NCI-H2171 (cell line): ENCODE results near the gene SEPTIN10.

ENCODE experiments used
- DNase-seq: peaks from one replicate; lab custom pipeline; 2025; lab: John Stamatoyannopoulos, UW

SEPTIN10 gene

DNA sequence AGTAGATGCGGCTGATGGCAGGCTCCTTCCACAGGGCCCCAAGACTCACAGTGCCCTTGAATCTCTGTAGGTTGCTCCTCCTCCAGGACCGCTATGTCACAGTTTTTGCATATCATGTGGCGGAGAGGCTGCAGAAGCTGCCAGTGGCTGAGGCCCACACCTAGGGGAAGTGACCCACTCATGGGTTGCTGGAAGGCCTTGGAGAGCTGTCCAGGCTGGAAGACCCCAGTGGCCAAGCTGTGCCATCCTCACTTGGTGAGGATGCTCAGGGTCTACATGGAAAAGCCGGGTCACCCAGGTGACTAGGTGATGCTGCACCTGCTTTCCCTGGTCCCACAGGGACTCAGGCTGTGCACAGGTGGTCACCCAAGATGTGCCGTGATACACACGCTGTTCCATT lies 90.6 kb downstream of the SEPTIN10 start:
- DNase-seq, result no peak

DNA sequence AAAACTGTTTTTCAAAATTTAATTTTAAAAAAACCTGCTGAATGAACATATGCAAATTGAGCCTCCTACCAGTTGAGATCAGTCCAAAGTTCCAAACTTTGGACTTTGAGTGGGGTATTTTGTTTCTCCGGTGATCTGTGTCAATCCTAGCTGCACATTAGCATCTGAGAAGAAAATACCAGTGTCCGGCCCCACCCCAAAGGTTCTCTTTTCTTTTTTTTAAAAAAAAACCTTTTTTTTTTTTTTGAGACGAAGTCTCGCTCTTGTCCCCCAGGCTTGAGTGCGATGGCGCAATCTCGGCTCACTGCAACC lies 91.7 kb downstream of the SEPTIN10 start:
- no peak for DNase-seq

DNA sequence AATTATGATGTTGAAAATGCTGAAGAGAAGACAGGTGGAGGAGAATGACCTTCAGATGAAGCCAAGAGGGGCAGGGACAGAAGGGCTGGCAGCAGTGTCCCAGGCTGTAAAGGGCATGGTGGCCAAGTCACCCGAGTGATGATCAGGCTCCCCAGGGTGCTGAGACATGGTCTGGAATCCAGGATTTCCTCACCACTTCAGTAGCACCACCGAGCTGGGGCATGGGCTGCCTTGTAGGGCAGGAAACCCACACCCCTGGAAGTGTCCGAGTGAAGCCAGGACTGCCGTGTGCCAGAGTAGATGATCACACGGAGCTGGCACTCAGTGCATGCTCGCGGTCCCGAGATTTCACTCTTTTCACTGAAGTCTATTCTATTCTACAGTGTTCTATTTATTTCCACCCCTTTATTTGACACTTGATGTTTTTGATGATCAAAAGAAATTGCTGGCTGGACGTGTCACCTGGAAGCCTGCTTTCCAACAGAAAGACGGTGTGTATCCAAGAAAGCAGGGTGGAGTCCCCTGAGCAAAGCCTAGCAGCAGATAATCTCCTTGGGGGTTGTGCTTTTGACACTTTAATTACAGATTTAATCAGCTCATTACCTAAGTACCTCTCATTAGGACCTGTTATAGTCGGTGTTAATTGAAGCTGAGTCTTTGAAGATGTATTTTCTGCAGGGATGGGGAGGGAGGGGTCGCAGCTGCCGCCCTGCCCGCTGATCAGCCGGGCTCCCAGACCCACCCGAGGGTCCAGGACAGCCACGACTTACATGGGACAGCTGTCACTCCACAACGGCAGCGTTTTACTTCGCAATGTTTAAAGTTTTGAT lies 92.3 kb downstream of the SEPTIN10 start:
- DNase-seq, result no peak

DNA sequence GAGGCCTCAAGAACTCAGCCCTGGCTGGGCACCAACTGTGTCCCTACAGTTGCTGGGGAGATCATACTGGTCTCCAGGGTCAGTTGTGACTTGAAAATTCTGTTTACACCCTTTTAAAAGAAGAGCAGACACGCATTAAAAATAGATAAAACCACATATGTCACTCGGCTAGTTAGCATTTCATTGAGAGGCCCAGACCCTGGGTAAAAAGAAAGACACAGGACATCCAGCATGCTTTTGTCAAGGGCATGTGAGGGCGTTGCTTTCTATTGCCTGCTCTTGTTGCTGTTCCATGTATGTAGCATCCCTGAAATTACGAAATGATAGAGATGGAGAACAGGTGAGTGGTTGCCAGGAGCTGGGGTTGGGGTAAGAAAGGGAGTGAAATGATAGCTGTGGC lies 94.3 kb downstream of the SEPTIN10 start:
- DNase-seq, result no peak

DNA sequence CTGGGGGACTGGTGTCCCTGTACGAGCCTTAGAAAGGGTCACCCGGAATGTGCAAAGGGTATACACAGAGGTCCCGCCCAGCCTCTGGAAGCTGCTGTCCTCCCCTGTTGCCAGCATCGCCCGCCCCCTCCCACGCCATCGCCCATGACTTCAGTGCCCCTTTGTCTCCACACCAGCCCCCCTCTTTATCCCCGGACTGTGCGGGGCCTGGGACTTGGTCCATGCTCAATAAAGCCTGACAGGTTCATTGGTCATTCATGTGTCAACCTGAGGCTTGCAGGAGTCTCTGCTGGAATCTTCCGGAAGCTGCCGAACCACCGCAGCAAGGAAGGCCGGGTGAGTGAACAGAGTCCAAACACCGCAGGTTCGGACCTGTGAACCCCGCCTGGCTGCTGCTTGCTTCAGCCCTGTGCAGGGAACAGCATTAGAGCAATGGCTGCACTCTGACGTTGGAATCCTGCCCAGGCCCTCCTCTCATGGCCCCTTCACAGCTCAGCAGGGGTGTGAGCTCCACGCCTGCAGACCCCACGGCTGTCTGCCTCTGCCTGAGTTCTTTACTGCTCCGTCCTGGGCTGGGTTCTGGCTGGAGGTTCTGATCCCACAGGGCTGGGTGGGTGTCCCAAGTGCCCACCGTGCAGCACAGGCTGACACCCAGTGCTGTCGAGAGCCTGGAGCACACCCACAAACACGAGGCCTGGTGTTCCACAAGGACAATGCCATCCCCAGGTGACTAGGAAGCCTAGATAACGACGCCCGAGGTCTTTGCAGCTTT lies 96.5 kb downstream of the SEPTIN10 start:
- DNase-seq, result no peak

DNA sequence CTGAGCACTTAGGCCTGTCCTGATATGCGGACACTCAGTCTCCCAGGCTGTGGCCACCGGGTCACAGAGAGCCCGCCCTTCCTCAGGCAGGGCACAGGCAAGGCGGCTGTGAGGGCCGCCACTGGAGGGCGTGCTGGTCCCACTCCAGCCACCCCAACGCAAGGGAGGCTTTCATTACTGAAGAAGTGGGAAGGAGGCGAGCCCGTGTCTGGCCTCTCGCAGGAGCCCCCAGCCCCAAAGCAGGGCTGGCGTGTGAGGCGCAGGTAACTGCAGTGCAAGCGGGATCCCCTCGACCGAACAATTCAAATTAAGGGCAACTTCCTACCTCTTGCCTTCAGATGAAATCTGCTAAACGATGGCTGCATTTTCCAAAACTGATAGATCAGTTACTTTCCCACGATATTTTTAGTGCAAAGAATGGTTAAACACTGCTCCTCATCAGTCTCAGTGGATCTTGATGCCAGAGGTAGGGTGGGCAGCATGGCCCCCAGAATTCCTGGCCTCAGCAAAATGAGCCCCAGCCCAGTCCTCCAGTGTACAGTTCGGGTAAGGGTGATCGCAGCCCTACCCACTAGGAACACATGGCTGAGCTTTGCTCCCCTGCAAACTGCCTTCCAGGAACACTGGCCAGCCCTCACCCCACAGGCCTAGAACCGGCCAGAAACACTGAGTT lies 97.2 kb downstream of the SEPTIN10 start:
- no peak for DNase-seq

DNA sequence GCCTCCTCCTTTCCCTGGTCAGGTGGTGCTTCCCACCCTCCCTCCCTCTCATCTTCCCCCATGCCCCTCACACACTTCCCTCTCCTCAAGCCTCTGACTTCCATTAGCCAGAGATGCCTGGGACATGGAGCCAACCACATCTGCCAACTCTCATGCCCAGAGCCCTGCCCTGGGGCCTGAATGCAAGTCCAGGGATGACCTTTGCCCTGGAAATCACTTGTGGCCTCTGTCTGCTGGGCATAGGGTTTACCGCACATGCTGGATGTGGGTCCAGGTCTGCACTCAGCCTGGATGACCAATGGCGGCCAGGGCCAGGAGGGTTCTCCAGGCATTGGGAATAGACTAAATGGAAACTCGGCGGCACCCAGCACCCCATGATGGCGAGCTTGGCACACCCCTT lies 98.9 kb downstream of the SEPTIN10 start:
- DNase-seq, result no peak

DNA sequence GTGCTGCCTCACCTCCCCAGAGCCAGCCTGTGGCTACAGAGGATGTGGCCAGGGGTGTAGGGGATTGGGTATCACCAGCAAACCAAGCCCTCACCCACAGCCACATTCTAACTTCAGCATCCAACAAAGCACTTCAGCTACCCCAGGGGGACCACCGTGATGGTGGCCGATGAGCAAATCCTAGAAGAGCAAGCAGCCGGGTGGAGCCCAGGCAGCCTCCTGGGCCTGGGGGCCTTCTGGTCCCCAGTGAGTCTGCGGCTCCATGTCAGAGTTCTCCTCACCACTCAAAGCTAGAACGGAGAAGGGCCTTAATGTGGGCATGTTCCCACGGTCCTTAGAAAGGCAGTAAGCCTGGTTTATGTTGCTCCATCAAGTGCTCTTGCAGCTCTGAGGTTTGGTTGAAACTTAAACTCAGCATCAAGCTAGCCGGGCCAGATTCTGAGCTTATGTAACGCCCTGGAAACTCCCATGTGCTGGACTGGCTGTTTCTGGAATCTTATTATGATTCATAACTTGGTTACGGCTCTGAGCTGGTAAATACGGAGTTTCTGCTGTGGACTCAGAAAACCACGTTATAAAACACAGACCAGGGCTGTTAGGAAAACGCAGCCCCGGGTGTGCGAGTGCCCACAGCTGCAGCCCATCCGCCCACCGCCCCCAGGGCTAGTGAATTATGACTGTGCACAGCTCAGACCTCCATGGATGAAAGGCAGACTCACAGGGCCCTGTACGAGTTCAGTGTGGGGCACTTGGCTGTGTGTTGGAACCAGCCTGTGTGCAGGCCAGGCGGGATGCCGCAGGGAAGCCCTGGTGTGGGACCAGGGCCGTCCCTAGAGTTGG lies 99.8 kb downstream of the SEPTIN10 start:
- no peak for DNase-seq

DNA sequence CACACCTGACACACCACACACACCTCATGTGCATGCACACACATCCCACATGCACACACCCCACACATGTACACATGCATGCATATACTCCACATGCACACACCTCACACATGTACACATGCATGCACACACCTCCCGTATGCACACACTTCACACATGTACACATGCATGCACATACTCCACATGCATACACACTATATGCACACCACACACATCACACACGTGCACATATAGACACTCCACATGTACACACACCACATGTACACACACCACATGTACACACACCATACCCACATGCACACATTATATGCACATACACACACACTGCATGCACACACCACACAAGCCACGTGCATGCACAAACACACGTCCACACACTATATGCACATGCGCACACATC lies 100.5 kb downstream of the SEPTIN10 start:
- DNase-seq, result no peak

DNA sequence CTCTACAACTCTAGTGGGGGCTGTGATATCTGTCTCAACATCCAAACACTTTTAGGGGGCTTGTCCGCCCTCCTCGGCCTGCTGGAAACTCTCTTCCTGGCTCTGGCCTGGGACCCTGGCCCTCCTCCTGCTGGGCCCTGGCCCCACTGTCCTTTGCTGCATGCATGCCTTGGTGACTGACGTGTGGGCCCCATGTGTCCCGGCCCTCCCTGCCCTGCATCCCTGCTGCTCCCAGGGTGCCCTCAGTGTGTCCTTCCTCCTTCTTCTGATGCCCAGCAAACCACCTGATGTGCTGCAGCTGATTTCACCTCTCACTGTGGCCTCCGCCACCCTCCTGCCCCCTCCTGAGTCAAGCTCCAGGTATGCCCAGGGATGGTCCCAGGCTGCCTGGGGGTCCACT lies 101.7 kb downstream of the SEPTIN10 start:
- no peak for DNase-seq

DNA sequence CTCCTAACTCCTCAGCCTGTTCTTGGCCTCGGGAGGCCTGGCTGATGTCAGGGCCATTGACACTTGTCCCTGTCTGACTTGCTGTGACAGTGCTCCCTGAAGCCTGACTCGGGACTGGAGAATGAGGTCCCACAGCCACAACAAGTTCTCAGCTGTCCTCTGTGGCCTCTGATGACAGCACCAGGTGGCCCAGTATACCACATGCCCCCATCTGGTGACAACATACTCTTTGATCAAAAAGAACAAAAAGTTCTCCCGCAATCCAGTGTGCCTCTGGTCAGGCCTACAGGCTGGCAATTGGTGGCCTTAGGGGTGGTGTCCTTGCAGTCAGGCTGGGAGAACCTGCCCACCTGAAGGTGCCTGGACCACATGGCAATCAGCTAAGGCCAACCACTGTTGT lies 102.6 kb downstream of the SEPTIN10 start:
- DNase-seq, result no peak

DNA sequence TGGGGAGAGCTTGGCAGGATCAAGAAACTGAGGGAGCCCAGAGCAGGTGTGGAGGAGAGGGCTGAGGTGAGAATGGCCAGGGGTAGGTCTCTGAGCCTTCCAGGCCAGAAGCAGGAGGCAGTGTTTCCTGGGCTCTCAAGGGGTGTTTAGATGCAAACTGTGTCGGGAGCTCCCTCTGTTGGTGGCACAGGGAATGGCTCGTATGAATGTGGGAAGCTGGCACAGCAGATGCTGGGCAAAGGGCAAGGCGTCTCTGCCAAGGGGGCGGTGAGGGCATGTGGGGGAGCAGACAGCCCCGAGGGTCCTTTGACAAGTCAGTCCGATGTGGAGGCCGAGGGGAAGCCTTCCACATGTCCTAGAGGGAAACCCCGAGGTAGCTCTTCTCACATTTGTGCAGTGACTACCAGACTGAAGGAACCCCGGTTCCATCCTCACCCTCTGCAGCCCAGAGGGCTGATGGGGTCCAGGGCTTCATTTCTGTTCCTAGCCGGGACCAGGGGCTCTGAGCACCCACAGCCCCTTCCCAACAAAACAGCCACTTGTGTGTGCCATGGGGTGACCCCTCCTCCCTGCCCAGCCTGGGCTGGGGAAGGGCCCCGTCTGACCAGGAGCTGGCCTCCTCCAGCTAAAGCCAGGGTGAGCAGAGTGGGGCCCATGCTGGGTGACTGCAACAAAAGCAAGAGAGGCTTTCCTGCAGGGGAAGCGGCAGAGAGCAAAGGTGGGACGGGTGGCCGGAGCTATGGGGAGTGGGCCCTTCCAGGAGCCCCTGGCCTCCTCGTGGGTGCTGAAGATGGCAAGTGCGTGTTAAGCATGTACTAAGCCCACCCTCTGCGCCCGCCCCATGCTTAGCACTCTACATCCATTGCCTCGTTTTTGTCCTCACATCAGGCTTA lies 103.4 kb downstream of the SEPTIN10 start:
- peak; percentile 56 for DNase-seq

DNA sequence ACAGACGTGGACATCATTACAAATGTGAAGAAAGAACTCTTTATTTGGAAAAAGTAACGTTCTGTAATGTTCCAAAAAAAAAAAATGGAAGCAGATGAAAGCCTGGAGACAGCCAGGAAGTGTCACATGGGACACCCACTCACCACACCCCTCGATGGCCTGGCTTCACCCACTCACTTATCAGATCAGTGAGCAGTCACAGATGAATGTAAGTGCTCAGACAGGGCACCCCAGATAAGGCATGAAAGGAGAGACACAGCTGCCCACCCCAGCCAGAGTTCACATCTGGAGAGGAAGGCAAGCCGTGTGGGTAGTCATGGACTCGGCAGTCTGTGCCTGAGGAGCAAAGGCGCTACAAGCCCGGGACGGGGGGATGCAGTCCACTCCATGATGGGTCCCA lies 105.2 kb downstream of the SEPTIN10 start:
- DNase-seq, result no peak

DNA sequence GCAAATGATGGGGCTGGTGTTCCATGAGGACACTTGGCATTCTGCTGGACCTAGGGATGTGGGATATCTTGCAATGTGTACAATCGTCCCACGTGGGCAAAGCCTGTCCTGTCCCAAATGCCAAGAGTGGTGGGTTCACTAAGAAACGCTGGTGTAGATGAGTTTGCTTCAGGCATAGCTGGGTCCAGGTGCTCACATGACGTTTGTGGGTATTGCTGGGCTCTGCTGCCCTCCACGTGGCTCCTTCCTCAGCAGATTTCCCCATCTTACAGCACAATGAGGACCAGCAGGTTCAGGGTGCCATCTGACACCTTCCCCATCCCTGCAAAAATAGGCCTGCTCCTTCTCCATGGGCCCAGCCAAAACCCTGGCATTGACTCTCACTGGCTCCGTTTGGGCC lies 105.9 kb downstream of the SEPTIN10 start:
- DNase-seq, result no peak

DNA sequence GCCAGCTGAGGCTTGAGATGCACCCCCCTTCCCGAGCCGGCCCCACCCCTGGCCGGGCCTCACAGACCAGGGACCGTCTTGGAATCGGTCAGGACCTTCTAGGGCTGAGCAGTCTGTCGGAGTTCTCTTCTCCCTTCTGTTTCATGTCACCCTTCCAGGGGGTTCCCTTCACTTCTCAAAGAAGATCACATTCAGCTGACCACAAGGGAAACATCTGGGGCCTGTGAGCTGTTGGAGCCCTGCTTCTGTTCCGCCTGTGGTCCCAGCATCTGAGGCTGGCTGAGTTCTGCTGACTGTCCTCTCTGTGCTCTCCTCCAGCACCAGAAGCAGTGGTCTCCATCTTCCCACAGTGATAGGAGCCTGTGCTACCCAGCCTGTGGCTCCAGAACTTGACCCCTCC lies 106.5 kb downstream of the SEPTIN10 start:
- DNase-seq, result no peak

DNA sequence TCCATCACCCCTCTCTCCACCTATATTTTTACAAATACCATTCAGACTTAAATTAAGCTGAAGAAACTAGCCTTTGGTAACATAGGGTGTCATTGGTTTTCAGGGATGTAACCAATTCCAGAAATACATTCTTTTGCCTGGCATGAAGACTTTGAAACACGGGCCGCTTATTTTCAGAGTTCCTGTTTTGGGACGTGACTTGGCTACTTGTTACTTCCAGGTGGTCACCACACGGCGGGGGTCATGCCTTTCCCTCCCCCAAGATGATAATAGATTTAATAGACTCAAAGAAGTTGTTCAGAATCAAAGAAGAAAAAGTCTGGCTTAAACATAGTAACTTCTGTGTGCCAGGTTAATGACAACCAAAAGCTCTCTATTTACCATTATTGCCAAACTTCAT lies 110.6 kb downstream of the SEPTIN10 start:
- no peak for DNase-seq

DNA sequence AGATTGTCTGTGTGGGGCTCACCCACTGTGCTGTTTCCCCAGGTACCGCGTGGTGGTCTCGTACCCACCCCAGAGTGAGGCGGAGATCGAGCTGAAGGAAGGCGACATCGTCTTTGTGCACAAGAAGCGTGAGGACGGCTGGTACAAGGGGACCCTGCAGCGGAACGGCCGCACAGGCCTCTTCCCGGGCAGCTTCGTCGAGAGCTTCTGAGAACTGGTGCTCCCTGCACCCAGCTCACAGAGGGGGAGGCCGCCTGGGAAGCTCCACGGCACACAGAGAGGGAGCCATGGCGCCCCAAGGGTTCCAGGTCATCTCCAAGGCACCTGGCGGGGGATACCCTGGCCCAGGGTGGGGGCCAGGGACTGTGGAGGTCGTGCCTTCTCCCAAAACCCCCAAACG lies 112.3 kb downstream of the SEPTIN10 start:
- DNase-seq, result no peak

DNA sequence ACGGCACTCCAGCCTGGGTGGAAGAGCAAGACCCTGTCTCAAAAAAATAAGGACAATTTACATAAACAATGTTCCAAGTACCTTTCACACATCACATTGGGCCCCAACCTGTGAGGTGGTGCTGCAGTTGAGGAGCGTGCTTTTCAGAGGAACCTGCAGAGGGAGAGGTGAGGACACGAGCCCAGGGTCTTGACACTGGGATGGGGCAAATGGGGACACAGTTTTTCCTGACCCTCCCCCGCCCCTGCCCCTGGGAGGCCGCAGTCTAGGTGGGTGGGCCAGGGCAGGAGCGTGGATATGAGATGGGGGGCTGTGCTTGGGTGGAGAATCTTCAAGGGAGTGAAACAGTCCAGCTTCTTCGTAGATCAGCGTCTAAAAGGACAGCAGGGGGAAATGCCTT lies 112.9 kb downstream of the SEPTIN10 start:
- DNase-seq, result no peak

DNA sequence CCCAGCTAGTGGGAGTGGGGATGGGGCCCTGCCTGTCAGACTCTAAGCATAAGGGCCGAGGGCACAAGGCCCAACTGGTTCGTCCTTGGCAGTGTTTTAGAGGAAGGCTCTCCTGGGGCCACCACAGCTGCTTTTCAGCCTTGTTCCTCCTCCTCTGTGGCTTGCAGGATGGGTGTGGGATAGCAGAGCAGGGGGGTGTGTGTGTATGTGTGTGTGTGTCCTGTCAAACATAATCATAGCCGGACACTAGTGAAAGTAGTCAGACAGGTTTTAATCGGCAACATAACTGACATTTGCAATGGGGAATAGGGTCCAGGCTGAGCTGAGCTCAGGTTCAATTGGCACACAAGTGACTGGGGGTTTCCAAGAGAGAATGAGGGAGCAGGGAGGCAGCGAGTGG lies 114.2 kb downstream of the SEPTIN10 start:
- DNase-seq, result no peak

DNA sequence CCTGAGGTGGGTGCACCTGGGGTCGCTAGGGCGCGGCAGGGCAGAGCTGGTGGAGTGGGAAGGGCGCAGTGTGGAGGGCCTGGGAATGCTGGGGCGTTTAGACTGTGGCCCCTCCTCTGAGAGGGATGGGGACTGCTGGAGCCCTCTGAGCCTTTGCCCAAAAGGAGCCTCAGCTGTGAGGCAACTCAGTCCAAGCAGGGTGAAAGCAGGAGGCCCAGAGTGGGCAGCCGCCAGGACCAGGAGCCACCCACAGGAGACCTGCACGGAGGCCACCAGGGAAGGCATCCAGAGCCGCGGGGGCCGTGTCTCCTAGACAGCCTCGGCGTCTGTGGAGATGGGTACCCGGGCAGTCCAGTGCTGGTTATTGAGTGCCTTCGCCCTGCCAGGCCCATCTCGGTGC lies 114.9 kb downstream of the SEPTIN10 start:
- DNase-seq, result no peak
